AG04449 (cell line): ENCODE measurements around the gene AGPAT2.

Source experiments
- CTCF ChIA-PET: fragments of 350-600 bp; formaldehyde crosslinking; extraction: SDS; loops from one replicate; lab custom pipeline; 2021; ENCODE audit warnings: antibody characterized with exemption; lab: Yijun Ruan, JAX
- POLR2A ChIA-PET: fragments of 400-600, 350-600 bp; formaldehyde crosslinking; extraction: SDS; loops from one replicate; lab custom pipeline; 2020; ENCODE audit warnings: antibody characterized with exemption, inconsistent platforms; lab: Yijun Ruan, JAX
- DNase-seq: peaks from one replicate; pipeline ENCODE4 v3.0.0-alpha.2; 2010; ENCODE audit warnings: low read depth, low spot score
- H3K4me3 ChIP-seq: 2 replicates; pipeline ENCODE4 v1.5.1; 2011; ENCODE audit warnings: low read depth, mild to moderate bottlenecking, control low read depth, low read length
- CTCF ChIP-seq: IDR thresholded peaks from one replicate; pipeline ENCODE4 v1.5.1; 2011; ENCODE audit warnings: mild to moderate bottlenecking, moderate library complexity, low read length, control low read depth, inconsistent platforms; ENCODE audit not compliant: insufficient read depth; ENCODE audit errors: missing control alignments

The AGPAT2 gene

GRCh38 chr9:136665704-136666371 lies 21.4 kb downstream of the AGPAT2 start:
- POLR2A ChIA-PET, result no interaction called here
- H3K4me3 ChIP-seq, result peak overlapping the region; percentile 49
- no peak for TF ChIP-seq CTCF

GRCh38 chr9:136665111-136665703 lies 22.1 kb downstream of the AGPAT2 start:
- DNase-seq, result no peak
- H3K4me3 ChIP-seq, result peak overlapping the region; percentile 49
- TF ChIP-seq CTCF, result peak; percentile 23
- ChIA-PET POLR2A (no interaction called here), CTCF (interaction anchor here (0.8 to 2.6 kb wide), 10 partner anchors 9 to 180 kb away, joined by 3 to 11 read pairs (median 4); no protein-coding TSS in a partner anchor)

More at GRCh38 chr9:136665704-136666371, 21.4 kb downstream of the AGPAT2 start:
- CTCF ChIA-PET, result interaction anchor here (0.8 to 2.6 kb wide), 7 partner anchors 9 to 177 kb away, joined by 3 to 11 read pairs (median 4); no protein-coding TSS in a partner anchor
- no peak for DNase-seq

GRCh38 chr9:136664000-136664915 lies 23.0 kb downstream of the AGPAT2 start:
- ChIA-PET POLR2A (no interaction called here), CTCF (interaction anchor here (0.8 to 2.6 kb wide), 10 partner anchors 8 to 179 kb away, joined by 3 to 11 read pairs (median 5); no protein-coding TSS in a partner anchor)
- TF ChIP-seq CTCF, result no peak
- H3K4me3 ChIP-seq, result no peak overlapping the region
- DNase-seq, result no peak

- DNase-seq, result no peak
- POLR2A ChIA-PET, result no interaction called here
- no peak for TF ChIP-seq CTCF
- no peak within 1 kb of the TSS for H3K4me3 ChIP-seq
- CTCF ChIA-PET, result interaction anchor here (1.0 to 1.2 kb wide), 2 partner anchors 8 to 10 kb away, joined by 5 read pairs; no protein-coding TSS in a partner anchor
Measured at GRCh38 chr9:136662656-136663581, 24.3 kb downstream of the AGPAT2 start, which contains the start of gene EGFL7. EGFL7 (plus strand) TSS chr9:136662916; CDS start chr9:136668283, 5,367 bp downstream.

GRCh38 chr9:136662326-136662655 lies 25.0 kb downstream of the AGPAT2 start:
- ChIA-PET CTCF (interaction anchor here (1.0 to 1.5 kb wide), 2 partner anchors 9 to 176 kb away, joined by 5 read pairs; no protein-coding TSS in a partner anchor), POLR2A (no interaction called here)
- no peak for DNase-seq
- no peak for TF ChIP-seq CTCF
- no peak overlapping the region for H3K4me3 ChIP-seq
